WERI-Rb-1 (cell line): ENCODE data around the gene SLC25A23.

Source experiments
- DNase-seq: peaks from one replicate; pipeline ENCODE4 v3.0.0-alpha.2; 2020
- H3K27ac ChIP-seq: fragments of 250-450 bp; sonication (Bioruptor Pico); 2 replicates; pipeline ENCODE4 v1.5.1; 2020; ENCODE audit warnings: mild to moderate bottlenecking, moderate library complexity
- H3K27me3 ChIP-seq: fragments of 250-450 bp; sonication (Bioruptor Pico); 2 replicates; pipeline ENCODE4 v1.5.1; 2021; ENCODE audit warnings: mild to moderate bottlenecking, low read depth, moderate library complexity; ENCODE audit not compliant: insufficient read depth, severe bottlenecking
- H3K36me3 ChIP-seq: fragments of 250-450 bp; sonication (Bioruptor Pico); 2 replicates; pipeline ENCODE4 v1.5.1; 2020; ENCODE audit warnings: mild to moderate bottlenecking, moderate library complexity
- H3K4me3 ChIP-seq: 2 replicates; pipeline ENCODE4 v1.5.1; 2011; ENCODE audit warnings: low read depth, mild to moderate bottlenecking, control low read depth, low read length
- H3K9me3 ChIP-seq: fragments of 250-450 bp; sonication (Bioruptor Pico); 2 replicates; pipeline ENCODE4 v1.5.1; 2021; ENCODE audit warnings: mild to moderate bottlenecking, moderate library complexity; ENCODE audit not compliant: severe bottlenecking
- CTCF ChIP-seq: IDR thresholded peaks from 2 replicates; pipeline ENCODE4 v1.5.1; 2011; ENCODE audit warnings: low read depth, mild to moderate bottlenecking, control low read depth, inconsistent platforms, low read length

Gene SLC25A23

GRCh38 chr19:6448045-6448444 is 11.5 kb downstream of the SLC25A23 start:
- Histone ChIP-seq H3K4me3 (no peak overlapping the region), H3K27ac (peak overlapping the region; percentile 30; the same call in 1 of the 2 replicates), H3K9me3 (no peaks in the 10 kb centered on the region), H3K27me3 (no peaks in the 10 kb centered on the region), H3K36me3 (peaks cover 10% of the 10 kb centered on the region)
- DNase-seq: peak; percentile 49
- TF ChIP-seq CTCF: no peak

- no peak overlapping the region for H3K27ac ChIP-seq
- no peak for DNase-seq
- no peak for TF ChIP-seq CTCF
- H3K36me3 ChIP-seq: peaks cover 5% of the 10 kb centered on the region
- no peaks in the 10 kb centered on the region for H3K27me3 ChIP-seq
- no peaks in the 10 kb centered on the region for H3K9me3 ChIP-seq
- H3K4me3 ChIP-seq: no peak overlapping the region
These were observed 13.1 kb downstream of the SLC25A23 start for GRCh38 chr19:6446452-6446851.

GRCh38 chr19:6443986-6444385 is 15.6 kb downstream of the SLC25A23 start:
- Histone ChIP-seq H3K9me3 (no peaks in the 10 kb centered on the region), H3K4me3 (no peak overlapping the region), H3K27ac (no peak overlapping the region), H3K36me3 (peaks cover 5% of the 10 kb centered on the region; the same call in 1 of the 2 replicates), H3K27me3 (no peaks in the 10 kb centered on the region)
- DNase-seq: no peak
- no peak for TF ChIP-seq CTCF

- H3K4me3 ChIP-seq: no peak overlapping the region
- no peaks in the 10 kb centered on the region for H3K9me3 ChIP-seq
- no peak for DNase-seq
- no peaks in the 10 kb centered on the region for H3K27me3 ChIP-seq
- peaks cover 5% of the 10 kb centered on the region; the same call in 1 of the 2 replicates for H3K36me3 ChIP-seq
- no peak overlapping the region for H3K27ac ChIP-seq
- TF ChIP-seq CTCF: no peak
These were observed 17.4 kb downstream of the SLC25A23 start for GRCh38 chr19:6442087-6442688.

- no peak for DNase-seq
- no peaks in the 10 kb centered on the region for H3K9me3 ChIP-seq
- no peak for TF ChIP-seq CTCF
- H3K36me3 ChIP-seq: no peaks in the 10 kb centered on the region; the same call in 1 of the 2 replicates
- H3K27me3 ChIP-seq: no peaks in the 10 kb centered on the region
- no peak overlapping the region for H3K4me3 ChIP-seq
- H3K27ac ChIP-seq: no peak overlapping the region
These were observed 18.7 kb downstream of the SLC25A23 start for GRCh38 chr19:6440905-6441304.

GRCh38 chr19:6439743-6440142 is 19.8 kb downstream of the SLC25A23 start:
- Histone ChIP-seq H3K27me3 (no peaks in the 10 kb centered on the region), H3K27ac (no peak overlapping the region), H3K4me3 (no peak overlapping the region), H3K9me3 (no peaks in the 10 kb centered on the region), H3K36me3 (no peaks in the 10 kb centered on the region)
- DNase-seq: no peak
- TF ChIP-seq CTCF: no peak
